HG02884 (cell line): ENCODE results near the gene JPH3.
"Not testable (repeated sequence)": the region's sequence is repeated elsewhere in the genome, so short reads cannot be mapped to it uniquely, and the experiment has no call there.

Source experiments
- ATAC-seq: cut with Tn5 transposase; IDR thresholded peaks from one replicate; pipeline ENCODE4 v1.9.1; 2021; ENCODE audit warnings: mild to moderate bottlenecking, moderate library complexity; ENCODE audit not compliant: unreplicated experiment

JPH3 gene

GRCh38 chr16:87708881-87709638, 106.8 kb downstream of the JPH3 start:
- no peak for ATAC-seq

GRCh38 chr16:87709677-87710076, 107.4 kb downstream of the JPH3 start:
- ATAC-seq = no peak

DNA sequence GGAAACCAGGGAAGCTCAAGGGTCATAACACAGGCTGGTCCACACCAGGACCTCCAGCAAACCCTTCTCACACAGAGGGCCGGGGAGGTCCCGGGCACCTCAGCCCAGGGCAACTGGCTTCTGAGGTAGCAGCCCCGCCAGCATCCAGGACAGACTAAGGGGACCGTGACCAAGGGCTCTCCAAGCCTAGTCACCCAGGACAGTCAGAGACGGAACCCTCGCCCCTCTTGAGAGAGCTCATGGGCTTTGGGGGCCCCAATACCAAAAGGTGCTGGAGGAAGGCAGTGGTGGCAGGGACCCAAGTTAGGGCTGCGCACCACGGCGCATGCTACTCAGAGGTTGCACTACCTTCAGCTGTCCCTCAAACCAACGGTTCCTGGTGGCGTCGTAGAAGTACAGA, 108.6 kb downstream of the JPH3 start:
- ATAC-seq = no peak

DNA sequence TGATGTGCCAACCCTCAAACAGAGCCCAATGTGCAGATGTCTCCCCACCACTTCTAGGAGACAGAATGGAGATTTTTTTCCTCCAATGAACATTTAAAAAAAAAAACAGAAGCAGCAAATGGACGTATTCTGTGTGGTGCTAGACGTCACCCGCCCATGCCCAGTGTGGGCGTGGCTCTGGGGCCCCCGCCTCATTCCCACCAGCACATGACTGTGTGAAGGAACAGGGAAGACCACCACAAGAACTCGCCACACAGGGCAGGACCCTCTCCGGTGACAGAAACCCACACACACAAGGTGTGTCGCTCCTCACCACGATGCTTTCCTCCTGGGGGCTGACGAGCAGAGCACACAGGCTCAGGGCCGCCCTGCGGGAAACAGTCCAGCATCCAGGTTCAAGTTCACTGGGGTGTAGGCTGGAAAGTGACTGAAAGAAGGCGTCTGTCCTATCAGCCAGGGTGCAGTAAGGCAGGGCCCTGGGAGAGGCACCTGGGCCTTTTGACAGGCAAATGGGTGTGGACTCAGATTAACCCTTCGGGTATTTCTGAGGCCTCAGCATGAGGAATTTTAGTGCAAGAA, 110.0 kb downstream of the JPH3 start:
- ATAC-seq = no peak

DNA sequence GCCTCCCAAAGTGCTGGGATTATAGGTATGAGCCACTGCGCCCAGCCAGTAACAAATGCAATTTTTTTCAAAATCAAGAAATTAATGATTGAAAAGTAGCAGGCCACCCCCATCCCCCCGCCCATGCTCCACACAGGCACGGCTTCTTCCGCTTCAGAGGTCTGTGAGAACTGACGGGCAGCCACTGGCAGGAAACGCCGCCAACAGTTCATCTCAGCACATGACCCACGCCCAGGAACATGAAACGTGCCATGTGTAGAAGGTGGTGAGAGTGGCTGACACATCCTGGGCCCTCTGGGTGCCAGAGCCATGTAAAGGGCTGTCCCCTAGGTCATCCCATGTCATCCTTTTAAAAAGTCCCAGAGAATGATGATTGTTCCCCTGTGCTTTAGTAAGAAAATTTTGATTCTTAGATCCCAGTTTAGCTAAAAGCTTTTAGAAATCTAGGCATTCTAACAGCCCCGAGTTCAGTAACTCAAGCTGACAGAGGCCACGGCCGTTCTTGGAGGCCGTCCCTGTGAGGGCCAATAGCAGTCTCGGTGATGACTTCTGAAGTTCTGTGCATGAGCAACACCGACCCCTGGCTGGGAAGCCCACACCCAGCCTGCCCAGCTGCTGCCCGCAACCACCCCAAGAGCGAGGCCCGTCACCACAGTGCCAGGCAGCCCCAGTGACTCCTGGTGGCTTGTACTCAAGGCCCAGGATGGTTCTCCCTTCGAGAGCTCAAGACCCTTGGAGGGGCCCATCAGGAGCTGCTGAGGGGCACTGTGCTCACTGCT, 111.3 kb downstream of the JPH3 start:
- no peak for ATAC-seq

DNA sequence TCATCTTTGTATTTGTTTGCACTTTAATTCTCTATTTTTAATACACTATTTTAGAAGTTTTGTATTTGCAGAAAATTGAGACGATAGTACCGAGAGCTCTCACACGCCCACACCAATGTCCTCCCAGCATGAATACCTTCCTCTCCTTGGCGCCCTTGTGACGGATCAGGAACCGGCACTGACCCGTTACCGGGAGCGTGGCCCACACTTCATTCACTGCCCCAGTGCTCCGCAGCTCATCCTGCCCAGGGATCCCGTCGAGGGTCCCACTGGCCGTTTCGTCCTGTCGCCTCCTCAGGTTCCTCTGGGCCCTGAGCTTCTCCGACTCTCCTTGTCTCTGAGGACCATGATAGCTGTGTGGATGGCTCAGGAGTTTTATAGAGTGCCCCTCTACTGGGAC, 112.9 kb downstream of the JPH3 start:
- no peak for ATAC-seq

GRCh38 chr16:87715658-87716057, 113.3 kb downstream of the JPH3 start:
- ATAC-seq = no peak

DNA sequence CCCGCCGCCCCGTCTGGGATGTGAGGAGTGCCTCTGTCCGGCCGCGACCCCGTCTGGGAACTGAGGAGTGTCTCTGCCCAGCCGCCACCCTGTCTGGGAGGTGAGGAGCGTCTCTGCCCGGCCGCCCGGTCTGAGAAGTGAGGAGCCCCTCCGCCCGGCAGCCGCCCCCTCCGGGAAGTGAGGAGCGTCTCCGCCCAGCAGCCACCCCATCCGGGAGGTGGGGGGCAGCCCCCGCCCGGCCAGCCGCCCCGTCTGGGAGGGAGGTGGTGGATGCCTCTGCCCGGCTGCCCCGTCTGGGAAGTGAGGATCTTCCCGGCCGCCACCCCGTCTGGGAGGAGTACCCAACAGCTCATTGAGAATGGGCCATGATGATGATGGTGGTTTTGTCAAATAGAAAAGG, 116.5 kb downstream of the JPH3 start:
- not testable (repeated sequence) for ATAC-seq

DNA sequence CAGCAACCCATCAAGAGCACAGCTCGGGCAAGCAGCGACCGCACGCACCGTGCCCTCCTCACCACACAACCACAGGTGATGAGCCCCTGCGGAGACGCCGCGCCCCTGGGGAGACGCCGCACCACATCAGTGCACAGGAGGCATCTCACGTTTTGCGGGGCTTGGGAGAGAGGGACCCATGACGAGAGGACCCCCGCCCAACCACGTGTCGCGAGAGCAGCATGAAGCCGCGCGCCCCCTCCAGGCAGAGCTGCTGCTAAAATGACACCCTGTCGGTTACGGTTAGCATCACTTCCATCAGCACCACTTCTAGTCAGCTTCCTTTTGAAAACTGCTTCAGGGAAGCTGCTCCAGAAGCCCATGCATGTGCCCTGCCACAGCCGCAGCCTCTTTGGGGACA, 118.1 kb downstream of the JPH3 start:
- ATAC-seq = no peak

- no peak for ATAC-seq
Observed at GRCh38 chr16:87721622-87722585, 119.6 kb downstream of the JPH3 start.

DNA sequence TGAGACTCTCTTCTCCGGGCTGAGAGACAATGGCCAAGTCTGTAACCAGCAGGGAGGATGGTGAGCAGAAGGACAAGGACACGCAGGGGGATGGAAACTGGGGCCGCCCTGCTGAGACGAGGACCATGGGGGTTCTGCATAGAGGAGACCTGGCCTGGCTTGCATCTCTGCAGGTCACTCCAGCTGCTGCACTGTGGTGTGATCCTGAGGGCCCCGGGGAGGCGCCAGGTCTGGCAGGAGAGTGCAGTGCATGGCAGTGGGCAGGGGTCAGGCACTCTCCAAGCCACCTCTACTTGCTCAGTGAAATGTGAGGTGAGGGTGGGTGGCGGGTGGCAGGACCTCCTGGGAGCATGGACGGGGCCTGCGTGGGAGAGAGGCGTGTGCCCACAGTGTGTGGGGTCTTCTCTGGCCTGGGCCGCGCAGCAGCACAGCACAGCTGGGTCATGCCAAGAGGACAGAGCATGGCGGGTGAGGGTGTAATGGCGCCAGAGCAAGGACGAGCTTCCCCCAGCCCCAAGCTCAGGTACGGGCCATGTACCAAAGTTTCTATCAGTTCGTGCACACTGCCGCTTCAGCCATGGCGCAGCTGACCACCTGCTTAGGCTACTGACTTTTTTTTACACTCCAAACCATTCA, 120.4 kb downstream of the JPH3 start:
- ATAC-seq = no peak

GRCh38 chr16:87723226-87723623, 120.9 kb downstream of the JPH3 start:
- ATAC-seq = no peak

- ATAC-seq = no peak
Observed at GRCh38 chr16:87724490-87725291, 122.4 kb downstream of the JPH3 start.

GRCh38 chr16:87725596-87726235, 123.4 kb downstream of the JPH3 start:
- no peak for ATAC-seq

DNA sequence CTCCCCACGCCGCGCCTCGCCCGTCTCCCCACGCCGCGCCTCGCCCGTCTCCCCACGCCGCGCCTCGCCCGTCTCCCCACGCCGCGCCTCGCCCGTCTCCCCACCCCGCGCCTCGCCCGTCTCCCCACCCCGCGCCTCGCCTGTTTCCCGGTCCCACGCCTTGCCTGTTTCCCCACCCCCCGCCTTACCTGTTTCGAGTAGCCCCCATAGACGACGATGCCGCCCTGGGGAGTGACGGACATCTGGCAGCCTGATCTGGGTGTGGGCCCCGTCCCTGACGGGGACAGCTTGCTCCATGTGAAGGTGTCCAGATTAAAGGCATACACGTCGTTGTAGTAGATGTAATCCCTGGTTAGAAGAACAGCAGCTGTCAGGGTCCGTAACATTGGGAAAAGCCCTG, 124.3 kb downstream of the JPH3 start:
- ATAC-seq = not testable (repeated sequence)

- ATAC-seq = no peak
Observed at GRCh38 chr16:87727346-87727745, 125.0 kb downstream of the JPH3 start.

- ATAC-seq = no peak
Observed at GRCh38 chr16:87728026-87728425, 125.7 kb downstream of the JPH3 start.

GRCh38 chr16:87729266-87729954, 127.1 kb downstream of the JPH3 start:
- ATAC-seq = no peak
